GM23338 (cell line): Measurements from ENCODE around the gene CLEC12A. TPM values are rescaled to one million over a fixed set of nuclear protein-coding genes. Genes with fewer than 3 reads are reported as not detected.
A peak's percentile ranks its signal among the peaks of the same experiment; 100 is the strongest.

Experiments used
- ATAC-seq: fragments of 200-7000 bp; cut with Tn5 transposase; 3 replicates; pipeline ENCODE4 v1.9.1; 2020
- DNase-seq: peaks from one replicate; pipeline ENCODE4 v3.0.0-alpha.2; 2015; ENCODE audit warnings: low spot score
- H2AFZ ChIP-seq: fragments of 200-600 bp; sonication (generic); 2 replicates; pipeline ENCODE4 v1.8.0; 2016; ENCODE audit warnings: antibody characterized with exemption, mild to moderate bottlenecking, moderate library complexity
- H3F3A ChIP-seq: fragments of 200-600 bp; sonication (generic); replicated peaks from 2 replicates; pipeline ENCODE4 v1.8.0; 2017; ENCODE audit warnings: antibody characterized with exemption, mixed run types, low read depth
- H3K27ac ChIP-seq: fragments of 200-600 bp; sonication (generic); 2 replicates; pipeline ENCODE4 v1.6.1; 2016; ENCODE audit warnings: low read depth
- H3K27me3 ChIP-seq: fragments of 200-600 bp; sonication (generic); 2 replicates; pipeline ENCODE4 v1.8.0; 2016; ENCODE audit warnings: mild to moderate bottlenecking, mixed run types, moderate library complexity; ENCODE audit not compliant: insufficient read depth
- H3K36me3 ChIP-seq: fragments of 200-600 bp; sonication (generic); 2 replicates; pipeline ENCODE4 v1.8.0; 2016; ENCODE audit warnings: mild to moderate bottlenecking; ENCODE audit not compliant: insufficient read depth
- H3K4me1 ChIP-seq: fragments of 200-600 bp; sonication (generic); 2 replicates; pipeline ENCODE4 v1.8.0; 2016; ENCODE audit warnings: mild to moderate bottlenecking, moderate library complexity; ENCODE audit not compliant: insufficient read depth
- H3K4me2 ChIP-seq: fragments of 200-600 bp; sonication (generic); 2 replicates; pipeline ENCODE4 v1.7.1; 2017; ENCODE audit warnings: mixed run types
- H3K4me3 ChIP-seq: fragments of 200-600 bp; sonication (generic); 2 replicates; pipeline ENCODE4 v1.6.1; 2016; ENCODE audit warnings: mixed run types
- H3K79me2 ChIP-seq: fragments of 200-600 bp; sonication (generic); replicated peaks from 2 replicates; pipeline ENCODE4 v1.8.0; 2017; ENCODE audit warnings: mild to moderate bottlenecking; ENCODE audit not compliant: insufficient read depth
- H3K9me2 ChIP-seq: fragments of 200-600 bp; sonication (generic); 2 replicates; pipeline ENCODE4 v1.8.0; 2017; ENCODE audit not compliant: insufficient read depth
- H4K20me1 ChIP-seq: fragments of 200-600 bp; sonication (generic); replicated peaks from 2 replicates; pipeline ENCODE4 v1.8.0; 2017; ENCODE audit warnings: mild to moderate bottlenecking; ENCODE audit not compliant: insufficient read depth
- H3K27ac Mint-ChIP-seq: 2 replicates; pipeline ENCODE4 v1.8.0; 2020; ENCODE audit warnings: inconsistent platforms, mild to moderate bottlenecking, moderate library complexity, mixed read lengths
- H3K27me3 Mint-ChIP-seq: 3 replicates; pipeline ENCODE4 v1.8.0; 2022; ENCODE audit warnings: low read depth, mild to moderate bottlenecking, moderate library complexity, mixed read lengths, inconsistent platforms; ENCODE audit not compliant: insufficient read depth, poor library complexity
- H3K36me3 Mint-ChIP-seq: 3 replicates; pipeline ENCODE4 v1.8.0; 2021; ENCODE audit warnings: low read depth, mild to moderate bottlenecking, inconsistent platforms, moderate library complexity, mixed read lengths
- H3K4me1 Mint-ChIP-seq: 3 replicates; pipeline ENCODE4 v1.8.0; 2020; ENCODE audit warnings: mild to moderate bottlenecking, inconsistent platforms, mixed read lengths
- H3K4me3 Mint-ChIP-seq: 3 replicates; pipeline ENCODE4 v1.8.0; 2021; ENCODE audit warnings: moderate library complexity, mild to moderate bottlenecking, inconsistent platforms, mixed read lengths
- H3K9me3 Mint-ChIP-seq: 3 replicates; pipeline ENCODE4 v1.8.0; 2020; ENCODE audit warnings: moderate library complexity, mild to moderate bottlenecking, inconsistent platforms, mixed read lengths
- CREB1 ChIP-seq: fragments of 250-450 bp; sonication (Bioruptor Pico); IDR thresholded peaks from 2 replicates; pipeline ENCODE4 v1.5.0; 2020; ENCODE audit warnings: low read depth, mild to moderate bottlenecking, moderate library complexity
- EZH2 ChIP-seq: fragments of 200-600 bp; sonication (generic); IDR thresholded peaks from one replicate; pipeline ENCODE4 v1.8.0; 2017; ENCODE audit warnings: antibody characterized with exemption, mild to moderate bottlenecking, low read depth; ENCODE audit not compliant: unreplicated experiment
- EZH2phosphoT487 ChIP-seq: fragments of 200-600 bp; sonication (generic); IDR thresholded peaks from one replicate; pipeline ENCODE4 v1.8.1; 2018; ENCODE audit warnings: antibody characterized with exemption; ENCODE audit not compliant: unreplicated experiment
- JUNB ChIP-seq: IDR thresholded peaks from one replicate; pipeline ENCODE4 v1.6.1; 2016; ENCODE audit warnings: antibody characterized with exemption; ENCODE audit not compliant: unreplicated experiment
- NANOG ChIP-seq: IDR thresholded peaks from 2 replicates; pipeline ENCODE4 v1.6.1; 2016; ENCODE audit warnings: antibody characterized with exemption, borderline replicate concordance
- POLR2AphosphoS5 ChIP-seq: IDR thresholded peaks from 2 replicates; pipeline ENCODE4 v1.6.1; 2016; ENCODE audit warnings: antibody characterized with exemption, low read depth
- STAT1 ChIP-seq: IDR thresholded peaks from one replicate; pipeline ENCODE4 v1.6.1; 2016; ENCODE audit warnings: antibody characterized with exemption; ENCODE audit not compliant: unreplicated experiment
- ZNF114 ChIP-seq: fragments of 250-450 bp; sonication (Bioruptor Pico); IDR thresholded peaks from 2 replicates; pipeline ENCODE4 v1.5.0; 2020; ENCODE audit warnings: mild to moderate bottlenecking, moderate library complexity
- ZNF331 ChIP-seq: fragments of 250-450 bp; sonication (Bioruptor Pico); IDR thresholded peaks from 2 replicates; pipeline ENCODE4 v1.5.0; 2020; ENCODE audit warnings: low read depth, mild to moderate bottlenecking, moderate library complexity
- polyA plus RNA-seq: library from polyadenylated mRNA; unstranded; fragments of >200 nt; fragmentation: Nextera tagmentation; extraction: Ambion mirVana; gene quantifications from 2 replicates; pipeline ENCODE4 v1.2.1, GENCODE V29; 2016
- total RNA-seq: library from RNA; depleted of rRNA; stranded (reverse); fragments of >200 nt; shearing (Covaris generic); gene quantifications from 2 replicates; pipeline ENCODE4 v1.2.3, GENCODE V29; 2014
- TF ChIP-seq, protein P1 (sequence below), 2 experiments: fragments of 200-600 bp in 1 of 2; sonication (generic) in 1 of 2; conservative IDR thresholded peaks; 2 replicates each; pipeline versions ENCODE4 v1.5.1 to v1.6.1; 2016 to 2017; ENCODE audit warnings: antibody characterized with exemption in 2 of 2, low read depth in 2 of 2, mild to moderate bottlenecking in 2 of 2, moderate library complexity in 1 of 2
- TF ChIP-seq, protein P2 (sequence below): IDR thresholded peaks from one replicate; pipeline ENCODE4 v1.6.1; 2018; ENCODE audit warnings: antibody characterized with exemption; ENCODE audit not compliant: unreplicated experiment

The CLEC12A gene
- total and polyA plus RNA-seq, 2 experiments from 2014 or later, result not detected

DNA sequence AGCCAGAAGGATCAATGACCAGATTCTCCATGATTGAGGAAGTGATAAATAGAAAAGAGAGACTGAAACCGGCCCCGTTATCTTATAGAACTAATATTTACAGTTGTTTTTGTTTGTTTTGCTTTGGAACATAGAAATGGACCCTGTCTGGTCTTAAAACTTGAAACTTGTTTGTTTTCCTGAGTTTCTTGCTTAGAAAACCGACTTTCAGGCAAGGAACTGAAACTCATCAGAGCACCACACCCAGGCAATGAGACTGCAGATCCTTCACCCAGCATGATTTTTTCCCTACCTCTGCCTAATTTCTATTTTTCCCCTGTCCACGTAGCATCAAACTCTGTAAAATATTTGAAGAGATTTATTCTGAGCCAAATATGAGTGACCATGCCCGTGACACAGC is 10.6 kb upstream of the CLEC12A start:
- H4K20me1 ChIP-seq, result no peaks in the 10 kb centered on the region
- H3K4me1 ChIP-seq, result peaks cover 7% of the 10 kb centered on the region
- Mint-ChIP-seq H3K36me3 (no peaks in the 10 kb centered on the region), H3K4me3 (no peak overlapping the region), H3K4me1 (peaks cover 15% of the 10 kb centered on the region), H3K27me3 (peaks cover 2% of the 10 kb centered on the region), H3K9me3 (no peaks in the 10 kb centered on the region), H3K27ac (0 out of 2 replicates have a peak overlapping the region, but pooled peaks have one; percentile 23)
- no peaks in the 10 kb centered on the region for H3F3A ChIP-seq
- no peaks in the 10 kb centered on the region for H3K27me3 ChIP-seq
- no peaks in the 10 kb centered on the region for H3K79me2 ChIP-seq
- 0 out of 2 replicates have a peak, but pooled peaks cover 4% of the 10 kb centered on the region for H3K9me2 ChIP-seq
- no peak overlapping the region for H3K27ac ChIP-seq
- H3K4me3 ChIP-seq, result no peak overlapping the region
- H3K4me2 ChIP-seq, result no peak overlapping the region
- no peaks in the 10 kb centered on the region for H3K36me3 ChIP-seq
- no peak for DNase-seq
- no peak overlapping the region; the same call in 1 of the 2 replicates for H2AFZ ChIP-seq
- no peak for TF ChIP-seq JUNB
- no peak for ATAC-seq

DNA sequence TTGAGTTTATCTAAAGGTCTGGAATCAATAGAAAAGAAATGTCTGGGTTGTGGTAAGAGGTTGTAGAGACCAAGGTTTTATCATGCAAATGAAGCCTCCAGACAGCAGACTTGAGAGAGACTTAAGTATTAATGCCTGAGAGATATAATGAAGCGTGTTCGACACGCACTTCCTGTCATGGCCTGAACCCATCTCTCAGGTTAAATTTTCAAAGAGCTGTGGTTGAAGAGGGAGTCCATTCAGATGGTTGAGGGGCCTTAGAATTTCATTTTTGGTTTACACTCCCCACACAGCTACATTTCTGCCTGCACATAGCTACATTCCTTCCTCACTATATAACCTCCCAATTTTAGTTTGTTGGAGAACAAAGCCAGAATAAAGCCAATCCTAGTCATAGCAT is 10.1 kb upstream of the CLEC12A start:
- no peak for TF ChIP-seq EZH2phosphoT487
- TF ChIP-seq CREB1 (CRISPR knock-in tag), result no peak
- no peak for TF ChIP-seq ZNF331 (CRISPR knock-in tag)
- TF ChIP-seq, protein P1, sequence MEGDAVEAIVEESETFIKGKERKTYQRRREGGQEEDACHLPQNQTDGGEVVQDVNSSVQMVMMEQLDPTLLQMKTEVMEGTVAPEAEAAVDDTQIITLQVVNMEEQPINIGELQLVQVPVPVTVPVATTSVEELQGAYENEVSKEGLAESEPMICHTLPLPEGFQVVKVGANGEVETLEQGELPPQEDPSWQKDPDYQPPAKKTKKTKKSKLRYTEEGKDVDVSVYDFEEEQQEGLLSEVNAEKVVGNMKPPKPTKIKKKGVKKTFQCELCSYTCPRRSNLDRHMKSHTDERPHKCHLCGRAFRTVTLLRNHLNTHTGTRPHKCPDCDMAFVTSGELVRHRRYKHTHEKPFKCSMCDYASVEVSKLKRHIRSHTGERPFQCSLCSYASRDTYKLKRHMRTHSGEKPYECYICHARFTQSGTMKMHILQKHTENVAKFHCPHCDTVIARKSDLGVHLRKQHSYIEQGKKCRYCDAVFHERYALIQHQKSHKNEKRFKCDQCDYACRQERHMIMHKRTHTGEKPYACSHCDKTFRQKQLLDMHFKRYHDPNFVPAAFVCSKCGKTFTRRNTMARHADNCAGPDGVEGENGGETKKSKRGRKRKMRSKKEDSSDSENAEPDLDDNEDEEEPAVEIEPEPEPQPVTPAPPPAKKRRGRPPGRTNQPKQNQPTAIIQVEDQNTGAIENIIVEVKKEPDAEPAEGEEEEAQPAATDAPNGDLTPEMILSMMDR (conservative IDR thresholded peaks at IDR 0.05; ENCODE audit: low read depth in 2 of 2), result no peak
- TF ChIP-seq, protein P2, sequence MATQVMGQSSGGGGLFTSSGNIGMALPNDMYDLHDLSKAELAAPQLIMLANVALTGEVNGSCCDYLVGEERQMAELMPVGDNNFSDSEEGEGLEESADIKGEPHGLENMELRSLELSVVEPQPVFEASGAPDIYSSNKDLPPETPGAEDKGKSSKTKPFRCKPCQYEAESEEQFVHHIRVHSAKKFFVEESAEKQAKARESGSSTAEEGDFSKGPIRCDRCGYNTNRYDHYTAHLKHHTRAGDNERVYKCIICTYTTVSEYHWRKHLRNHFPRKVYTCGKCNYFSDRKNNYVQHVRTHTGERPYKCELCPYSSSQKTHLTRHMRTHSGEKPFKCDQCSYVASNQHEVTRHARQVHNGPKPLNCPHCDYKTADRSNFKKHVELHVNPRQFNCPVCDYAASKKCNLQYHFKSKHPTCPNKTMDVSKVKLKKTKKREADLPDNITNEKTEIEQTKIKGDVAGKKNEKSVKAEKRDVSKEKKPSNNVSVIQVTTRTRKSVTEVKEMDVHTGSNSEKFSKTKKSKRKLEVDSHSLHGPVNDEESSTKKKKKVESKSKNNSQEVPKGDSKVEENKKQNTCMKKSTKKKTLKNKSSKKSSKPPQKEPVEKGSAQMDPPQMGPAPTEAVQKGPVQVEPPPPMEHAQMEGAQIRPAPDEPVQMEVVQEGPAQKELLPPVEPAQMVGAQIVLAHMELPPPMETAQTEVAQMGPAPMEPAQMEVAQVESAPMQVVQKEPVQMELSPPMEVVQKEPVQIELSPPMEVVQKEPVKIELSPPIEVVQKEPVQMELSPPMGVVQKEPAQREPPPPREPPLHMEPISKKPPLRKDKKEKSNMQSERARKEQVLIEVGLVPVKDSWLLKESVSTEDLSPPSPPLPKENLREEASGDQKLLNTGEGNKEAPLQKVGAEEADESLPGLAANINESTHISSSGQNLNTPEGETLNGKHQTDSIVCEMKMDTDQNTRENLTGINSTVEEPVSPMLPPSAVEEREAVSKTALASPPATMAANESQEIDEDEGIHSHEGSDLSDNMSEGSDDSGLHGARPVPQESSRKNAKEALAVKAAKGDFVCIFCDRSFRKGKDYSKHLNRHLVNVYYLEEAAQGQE, result no peak
- no peak for TF ChIP-seq EZH2
- no peak for TF ChIP-seq POLR2AphosphoS5
- no peak for TF ChIP-seq ZNF114 (CRISPR knock-in tag)
- TF ChIP-seq STAT1, result no peak
- no peak for TF ChIP-seq NANOG
- H2AFZ ChIP-seq, result no peak overlapping the region; the same call in 1 of the 2 replicates
- no peaks in the 10 kb centered on the region for H3F3A ChIP-seq
- H3K4me1 ChIP-seq, result peaks cover 7% of the 10 kb centered on the region
- no peak overlapping the region for H3K4me3 ChIP-seq
- H3K79me2 ChIP-seq, result no peaks in the 10 kb centered on the region
- Mint-ChIP-seq H3K9me3 (0 out of 3 replicates have a peak, but pooled peaks cover 1% of the 10 kb centered on the region), H3K4me3 (no peak overlapping the region), H3K27ac (0 out of 2 replicates have a peak overlapping the region, but pooled peaks have one; percentile 41), H3K4me1 (peaks cover 15% of the 10 kb centered on the region), H3K27me3 (peaks cover 2% of the 10 kb centered on the region), H3K36me3 (no peaks in the 10 kb centered on the region)
- H3K36me3 ChIP-seq, result no peaks in the 10 kb centered on the region
- H3K9me2 ChIP-seq, result 0 out of 2 replicates have a peak, but pooled peaks cover 4% of the 10 kb centered on the region
- no peaks in the 10 kb centered on the region for H3K27me3 ChIP-seq
- DNase-seq (no peak), ATAC-seq (no peak)
- no peak overlapping the region for H3K27ac ChIP-seq
- H4K20me1 ChIP-seq, result no peaks in the 10 kb centered on the region
- no peak overlapping the region for H3K4me2 ChIP-seq
